OCI-LY3 (cell line): ENCODE results near the gene IMPDH2.

ENCODE experiments used
- H2AFZ ChIP-seq: fragments of 200-600, 300-600 bp; shearing (Covaris generic); 2 replicates; pipeline ENCODE4 v1.6.0; 2014; ENCODE audit warnings: antibody characterized with exemption, low read depth, low read length
- H3K27ac ChIP-seq: fragments of 200-600, 300-600 bp; sonication (generic); 2 replicates; pipeline ENCODE4 v1.5.1; 2014; ENCODE audit warnings: mild to moderate bottlenecking, low read length, moderate library complexity, mixed read lengths
- H3K27me3 ChIP-seq: fragments of 200-600, 300-600 bp; sonication (generic); 2 replicates; pipeline ENCODE4 v1.6.1; 2014; ENCODE audit warnings: low read depth, low read length, mixed read lengths
- H3K36me3 ChIP-seq: fragments of 200-600, 300-600 bp; sonication (generic); replicated peaks from 2 replicates; pipeline ENCODE3; 2014; ENCODE audit warnings: low read depth, low read length, mixed read lengths
- H3K4me1 ChIP-seq: fragments of 300-600, 200-600 bp; sonication (generic); 2 replicates; pipeline ENCODE4 v1.6.1; 2014; ENCODE audit warnings: low read length, mixed read lengths
- H3K4me2 ChIP-seq: fragments of 200-600, 300-600 bp; sonication (generic); 2 replicates; pipeline ENCODE4 v1.6.1; 2014; ENCODE audit warnings: low read length, mixed read lengths
- H3K4me3 ChIP-seq: fragments of 300-600, 200-600 bp; sonication (generic); 2 replicates; pipeline ENCODE4 v1.5.1; 2014; ENCODE audit warnings: antibody characterized with exemption, mild to moderate bottlenecking, low read length, moderate library complexity
- H3K79me2 ChIP-seq: fragments of 300-600, 200-600 bp; shearing (Covaris generic); 2 replicates; pipeline ENCODE4 v1.6.1; 2014; ENCODE audit warnings: mild to moderate bottlenecking, low read length, mixed read lengths
- H3K9ac ChIP-seq: fragments of 300-600, 200-600 bp; shearing (Covaris generic); 2 replicates; pipeline ENCODE4 v1.6.0; 2014; ENCODE audit warnings: mild to moderate bottlenecking, low read length, moderate library complexity
- H3K9me3 ChIP-seq: fragments of 200-600, 300-600 bp; shearing (Covaris generic); 2 replicates; pipeline ENCODE4 v1.6.1; 2014; ENCODE audit warnings: low read length, mixed read lengths; ENCODE audit not compliant: insufficient read depth
- H4K20me1 ChIP-seq: fragments of 200-600, 300-600 bp; sonication (generic); 2 replicates; pipeline ENCODE4 v1.6.1; 2016; ENCODE audit warnings: low read length, mixed read lengths; ENCODE audit not compliant: insufficient read depth
- CTCF ChIP-seq: fragments of 200-600, 300-600 bp; sonication (generic); IDR thresholded peaks from 2 replicates; pipeline ENCODE4 v1.5.1; 2014; ENCODE audit warnings: antibody characterized with exemption, low read length, low read depth
- EZH2phosphoT487 ChIP-seq: fragments of 200-600 bp; shearing (Covaris generic); IDR thresholded peaks from 2 replicates; pipeline ENCODE4 v1.6.1; 2018; ENCODE audit warnings: antibody characterized with exemption, mixed run types, low read depth

Gene IMPDH2

DNA sequence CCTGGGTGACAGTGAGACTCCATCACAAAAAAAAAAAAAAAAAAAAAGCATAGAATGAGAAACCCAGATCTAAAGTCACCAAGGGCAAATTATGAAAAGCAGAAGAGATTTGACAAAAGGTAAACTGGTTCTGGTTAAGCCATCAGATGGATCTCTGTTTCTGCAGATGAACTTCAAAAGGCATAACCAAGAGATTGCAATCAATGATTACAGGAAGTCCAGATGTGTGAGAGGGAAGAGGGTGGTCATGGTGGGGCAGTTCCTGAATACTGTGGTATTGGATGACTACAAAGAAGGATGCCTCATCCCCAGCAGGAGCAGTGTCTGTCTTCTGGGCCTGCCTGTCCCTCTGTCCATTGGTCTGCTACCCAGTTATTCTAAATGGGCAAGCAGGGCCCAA is 35.4 kb downstream of the IMPDH2 start:
- peaks cover 35% of the 10 kb centered on the region for H3K79me2 ChIP-seq

DNA sequence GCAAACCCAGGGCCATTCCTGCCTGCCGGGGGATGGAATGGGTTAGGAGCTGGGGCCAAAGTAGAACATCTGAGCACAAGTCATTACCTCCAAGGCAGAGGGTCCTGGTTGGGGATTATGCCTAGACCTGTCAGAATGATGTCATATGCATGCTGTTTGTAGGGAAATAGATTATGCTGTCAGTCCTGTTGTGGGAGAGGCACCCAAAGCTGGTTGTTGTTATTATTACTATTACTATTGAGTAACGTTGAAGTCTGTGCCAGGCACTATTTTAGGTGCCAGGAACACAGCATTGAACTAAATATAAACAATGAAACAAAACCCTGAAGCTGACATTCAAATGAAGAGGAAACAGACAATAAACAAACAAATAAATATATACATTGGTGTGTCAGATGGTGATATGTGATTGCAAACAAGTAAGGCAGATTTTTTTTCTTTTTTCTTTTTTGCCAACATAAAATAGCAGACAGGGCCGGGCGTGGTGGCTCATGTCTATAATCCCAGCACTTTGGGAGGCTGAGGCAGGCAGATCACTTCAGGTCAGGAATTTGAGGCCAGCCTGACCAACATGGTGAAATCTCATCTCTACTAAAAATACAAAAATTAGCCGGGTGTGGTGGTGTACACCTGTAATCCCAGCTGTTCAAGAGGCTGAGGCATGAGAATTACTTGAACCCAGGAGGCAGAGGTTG is 37.2 kb downstream of the IMPDH2 start:
- TF ChIP-seq EZH2phosphoT487 (no peak), CTCF (no peak)

More for the DNA sequence above, 35.4 kb downstream of the IMPDH2 start:
- H3K9ac ChIP-seq = no peak overlapping the region
- H2AFZ ChIP-seq = no peak overlapping the region
- no peak overlapping the region for H3K4me2 ChIP-seq
- no peaks in the 10 kb centered on the region for H3K9me3 ChIP-seq
- H3K4me3 ChIP-seq = no peak overlapping the region
- TF ChIP-seq EZH2phosphoT487 = no peak
- TF ChIP-seq CTCF = no peak
- H3K27ac ChIP-seq = no peak overlapping the region
- 0 out of 2 replicates have a peak, but pooled peaks cover 4% of the 10 kb centered on the region for H4K20me1 ChIP-seq
- H3K36me3 ChIP-seq = peaks cover 10% of the 10 kb centered on the region
- H3K27me3 ChIP-seq = no peaks in the 10 kb centered on the region
- H3K4me1 ChIP-seq = peaks cover 15% of the 10 kb centered on the region

DNA sequence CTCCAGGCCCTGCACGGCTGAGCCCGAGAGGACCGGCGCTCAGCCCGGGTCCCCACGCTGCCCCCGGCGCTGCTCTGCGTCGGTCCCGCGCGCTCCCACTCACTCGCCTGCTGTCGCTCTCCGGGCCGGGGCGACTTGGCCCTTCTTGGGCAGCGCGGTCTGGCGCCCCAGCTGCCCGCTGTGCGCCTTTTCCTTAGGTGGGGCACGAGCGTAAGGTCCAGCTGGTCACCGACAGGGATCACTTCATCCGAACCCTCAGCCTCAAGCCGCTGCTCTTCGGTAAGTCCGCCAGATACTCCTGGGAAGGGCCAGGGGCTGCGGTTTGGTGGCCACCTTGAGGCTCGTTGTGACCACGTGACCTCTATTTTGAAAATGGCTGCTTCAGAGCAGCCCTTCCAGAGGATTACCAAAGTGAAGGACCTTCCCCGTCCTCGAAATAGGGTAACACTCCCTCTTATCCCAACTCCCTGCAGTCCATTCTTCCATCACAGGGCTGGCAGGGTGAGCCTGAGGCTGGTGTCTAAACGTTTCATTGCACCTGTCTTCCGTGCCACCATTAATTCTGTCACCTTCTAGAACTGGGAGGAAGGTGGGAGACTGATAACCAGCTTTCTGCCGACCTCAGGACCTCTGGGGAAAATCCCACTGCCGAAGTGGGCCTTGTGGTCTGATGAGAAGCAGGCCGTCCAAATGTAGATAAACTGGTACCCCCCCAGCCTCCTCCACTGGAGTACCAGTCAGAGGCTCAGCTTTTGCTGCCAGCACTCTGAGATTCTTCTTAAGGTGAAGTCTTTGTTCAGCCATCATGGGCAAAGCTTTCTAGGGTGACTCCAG is 38.3 kb downstream of the IMPDH2 start:
- Histone ChIP-seq H3K4me1 (peaks cover 15% of the 10 kb centered on the region), H3K36me3 (peaks cover 10% of the 10 kb centered on the region), H4K20me1 (no peaks in the 10 kb centered on the region), H3K27me3 (no peaks in the 10 kb centered on the region), H3K9ac (peak overlapping the region; percentile 86), H3K79me2 (peaks cover 36% of the 10 kb centered on the region), H2AFZ (peak overlapping the region; percentile 64), H3K4me2 (peak overlapping the region; percentile 95), H3K27ac (peak overlapping the region; percentile 57), H3K4me3 (peak overlapping the region; percentile 81), H3K9me3 (no peaks in the 10 kb centered on the region)
- TF ChIP-seq EZH2phosphoT487 (no peak), CTCF (no peak)

More for the DNA sequence above, 37.2 kb downstream of the IMPDH2 start:
- Histone ChIP-seq H2AFZ (no peak overlapping the region), H3K4me2 (peak overlapping the region; percentile 95), H3K27me3 (no peaks in the 10 kb centered on the region), H3K79me2 (peaks cover 36% of the 10 kb centered on the region), H3K9me3 (no peaks in the 10 kb centered on the region), H3K9ac (no peak overlapping the region), H4K20me1 (no peaks in the 10 kb centered on the region), H3K4me1 (peaks cover 15% of the 10 kb centered on the region), H3K27ac (no peak overlapping the region), H3K36me3 (peaks cover 10% of the 10 kb centered on the region), H3K4me3 (no peak overlapping the region)
